SH-SY5Y (cell line): ENCODE measurements around the gene STK32C.

ENCODE experiments used
- GATA2 ChIP-seq: IDR thresholded peaks from 2 replicates; pipeline ENCODE4 v1.6.1; 2011; ENCODE audit warnings: mild to moderate bottlenecking, low read depth, low read length
- GATA3 ChIP-seq: IDR thresholded peaks from 2 replicates; pipeline ENCODE4 v1.6.1; 2011; ENCODE audit warnings: low read depth, mild to moderate bottlenecking, low read length, moderate library complexity

The STK32C gene

GRCh38 chr10:132192991-132193665 is 114.6 kb downstream of the STK32C start:
- TF ChIP-seq GATA2 (no peak), GATA3 (no peak)

- no peak for TF ChIP-seq GATA3
- no peak for TF ChIP-seq GATA2
Measured at GRCh38 chr10:132192076-132192975, 115.4 kb downstream of the STK32C start.

- TF ChIP-seq GATA3 (no peak), GATA2 (no peak)
Measured at GRCh38 chr10:132189810-132190422, 117.8 kb downstream of the STK32C start.

- TF ChIP-seq GATA3 (no peak), GATA2 (no peak)
Measured at GRCh38 chr10:132189016-132189415, 118.7 kb downstream of the STK32C start.

- TF ChIP-seq GATA3 (no peak), GATA2 (no peak)
Measured at GRCh38 chr10:132188331-132188730, 119.4 kb downstream of the STK32C start.

- TF ChIP-seq GATA2, result no peak
- TF ChIP-seq GATA3, result no peak
Measured at GRCh38 chr10:132187430-132188138, 120.2 kb downstream of the STK32C start.

- TF ChIP-seq GATA3, result no peak
- no peak for TF ChIP-seq GATA2
Measured at GRCh38 chr10:132186488-132187429, 121.0 kb downstream of the STK32C start, which contains the start of gene DPYSL4. TSS of gene DPYSL4 (plus strand) at chr10:132186948. CDS start at chr10:132187064, 116 bp downstream.

GRCh38 chr10:132185601-132186487 is 121.9 kb downstream of the STK32C start:
- TF ChIP-seq GATA3, result no peak
- no peak for TF ChIP-seq GATA2

- no peak for TF ChIP-seq GATA3
- TF ChIP-seq GATA2, result no peak
Measured at GRCh38 chr10:132184816-132185593, 122.7 kb downstream of the STK32C start.

- TF ChIP-seq GATA2 (no peak), GATA3 (no peak)
Measured at GRCh38 chr10:132183046-132183445, 124.7 kb downstream of the STK32C start.

GRCh38 chr10:132182591-132182990 is 125.2 kb downstream of the STK32C start:
- TF ChIP-seq GATA3, result no peak
- TF ChIP-seq GATA2, result no peak
